Neuronal stem cell (in vitro differentiated cells): ENCODE data around the gene ATG14.

Experiments
- DNase-seq: peaks from one replicate; pipeline ENCODE4 v3.0.0-alpha.2; 2013; ENCODE audit warnings: low spot score
- H2AFZ ChIP-seq: one replicate; pipeline ENCODE4 v1.6.1; 2013; ENCODE audit warnings: mild to moderate bottlenecking, low read length, inconsistent platforms
- H2AK5ac ChIP-seq: 2 replicates; pipeline ENCODE4 v1.6.1; 2013; ENCODE audit warnings: low read depth, mild to moderate bottlenecking, inconsistent platforms, low read length, moderate library complexity, mixed read lengths
- H2BK120ac ChIP-seq: 2 replicates; pipeline ENCODE4 v1.6.1; 2013; ENCODE audit warnings: low read depth, mild to moderate bottlenecking, inconsistent platforms, low read length, moderate library complexity, mixed read lengths
- H2BK12ac ChIP-seq: one replicate; pipeline ENCODE4 v1.6.1; 2013; ENCODE audit warnings: low read length, inconsistent platforms
- H2BK15ac ChIP-seq: 2 replicates; pipeline ENCODE4 v1.6.1; 2013; ENCODE audit warnings: mild to moderate bottlenecking, low read length, inconsistent platforms, mixed read lengths
- H2BK5ac ChIP-seq: one replicate; pipeline ENCODE4 v1.6.1; 2013; ENCODE audit warnings: inconsistent platforms, mild to moderate bottlenecking, low read length, moderate library complexity
- H3K14ac ChIP-seq: one replicate; pipeline ENCODE4 v1.6.1; 2013; ENCODE audit warnings: low read length, inconsistent platforms
- H3K18ac ChIP-seq: 2 replicates; pipeline ENCODE4 v1.6.1; 2013; ENCODE audit warnings: low read length, inconsistent platforms
- H3K23ac ChIP-seq: 2 replicates; pipeline ENCODE4 v1.6.1; 2013; ENCODE audit warnings: low read depth, mild to moderate bottlenecking, mixed read lengths, low read length, inconsistent platforms; ENCODE audit not compliant: poor library complexity
- H3K27ac ChIP-seq: replicated peaks from 3 replicates; pipeline ENCODE4 v1.5.1; 2013; ENCODE audit warnings: low read length, inconsistent platforms
- H3K27me3 ChIP-seq, 3 experiments: 2 replicates each; pipeline ENCODE4 v1.6.1; 2013; ENCODE audit warnings: low read length in 3 of 3, mild to moderate bottlenecking in 2 of 3, inconsistent platforms in 1 of 3, low read depth in 1 of 3, mixed read lengths in 1 of 3, moderate library complexity in 1 of 3; ENCODE audit not compliant: control insufficient read depth in 3 of 3, insufficient read depth in 3 of 3
- H3K36me3 ChIP-seq, 2 donors: replicated peaks in 1 of 2; 2 replicates each; pipeline ENCODE4 v1.6.1; 2013; ENCODE audit warnings: low read length in 2 of 2; ENCODE audit not compliant: control insufficient read depth in 2 of 2, insufficient read depth in 2 of 2
- H3K4ac ChIP-seq: 2 replicates; pipeline ENCODE4 v1.6.1; 2013; ENCODE audit warnings: inconsistent platforms, mild to moderate bottlenecking, low read length, moderate library complexity
- H3K4me1 ChIP-seq, 2 donors: 1 replicate in 1 of 2; 2 replicates in 1 of 2; pipeline ENCODE4 v1.6.1; 2013; ENCODE audit warnings: low read length in 2 of 2, low read depth in 1 of 2; ENCODE audit not compliant: control insufficient read depth in 2 of 2, insufficient read depth in 1 of 2
- H3K4me2 ChIP-seq: one replicate; pipeline ENCODE4 v1.6.1; 2013; ENCODE audit warnings: mild to moderate bottlenecking, low read length, inconsistent platforms; ENCODE audit not compliant: insufficient read depth, poor library complexity, severe bottlenecking
- H3K4me3 ChIP-seq, 2 donors: 2 replicates each; pipeline ENCODE4 v1.5.1; 2013; ENCODE audit warnings: low read length in 2 of 2, mild to moderate bottlenecking in 2 of 2, inconsistent platforms in 1 of 2, moderate library complexity in 1 of 2
- H3K79me1 ChIP-seq: one replicate; pipeline ENCODE4 v1.6.1; 2013; ENCODE audit warnings: low read depth, mild to moderate bottlenecking, inconsistent platforms, low read length, moderate library complexity
- H3K9ac ChIP-seq: one replicate; pipeline ENCODE4 v1.6.1; 2013; ENCODE audit warnings: mild to moderate bottlenecking, low read depth, low read length, inconsistent platforms; ENCODE audit not compliant: poor library complexity
- H3K9me3 ChIP-seq, 2 donors: replicated peaks in 1 of 2; 2 replicates each; pipeline versions ENCODE3 to v1.6.1; 2013; ENCODE audit warnings: low read length in 2 of 2, mild to moderate bottlenecking in 2 of 2, inconsistent platforms in 1 of 2, low read depth in 1 of 2, mixed read lengths in 1 of 2, moderate library complexity in 1 of 2; ENCODE audit not compliant: control insufficient read depth in 2 of 2, insufficient read depth in 1 of 2
- H4K8ac ChIP-seq: one replicate; pipeline ENCODE4 v1.6.1; 2013; ENCODE audit warnings: low read depth, mild to moderate bottlenecking, inconsistent platforms, low read length, moderate library complexity
- H4K91ac ChIP-seq: one replicate; pipeline ENCODE4 v1.6.1; 2013; ENCODE audit warnings: low read length, low read depth, mild to moderate bottlenecking, inconsistent platforms; ENCODE audit not compliant: poor library complexity
- WGBS, 2 donors: extraction: QIAGEN DNeasy Blood & Tissue Kit; methylation state at CpG; one replicate each; pipeline ENCODE4 v1.1.7; 2013; ENCODE audit warnings: missing lambda C conversion rate in 2 of 2, mixed read lengths in 1 of 2; ENCODE audit not compliant: insufficient read length in 2 of 2, insufficient replicate concordance in 1 of 2; ENCODE audit errors: extremely low coverage in 2 of 2; 5-methylcytosine and 5-hydroxymethylcytosine counted together

The ATG14 gene

DNA sequence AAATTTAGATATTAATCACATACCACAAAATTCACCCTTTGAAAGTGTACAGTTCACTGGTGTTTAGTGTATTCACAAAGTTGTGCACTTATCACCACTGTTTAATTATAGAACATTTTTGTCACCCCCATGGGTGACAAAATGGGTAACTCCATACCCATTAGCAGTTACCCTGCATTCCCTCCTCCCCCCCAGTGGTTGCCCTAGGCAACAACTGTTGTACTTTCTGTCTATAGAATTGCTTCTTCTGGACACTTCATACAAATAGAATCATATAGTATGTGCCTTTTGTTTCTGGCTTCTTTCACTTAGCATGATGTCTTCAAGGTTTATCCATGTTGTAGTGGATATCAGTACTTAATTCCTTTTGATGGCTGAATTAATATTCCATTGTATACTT, 87.7 kb downstream of the ATG14 start:
- Histone ChIP-seq H3K9me3 (peaks cover 0 to 4% of the 10 kb centered on the region in 2 donors), H3K36me3 (peaks cover 0 to 2% of the 10 kb centered on the region in 2 donors), H2AFZ (no peak overlapping the region), H2BK15ac (no peak overlapping the region), H2AK5ac (no peak overlapping the region), H3K27me3 (no peaks in the 10 kb centered on the region), H4K91ac (no peak overlapping the region), H3K4ac (no peak overlapping the region), H3K4me1 (peaks cover 0 to 5% of the 10 kb centered on the region in 2 donors), H3K23ac (no peak overlapping the region), H2BK5ac (no peak overlapping the region), H2BK12ac (no peak overlapping the region), H4K8ac (no peak overlapping the region), H3K14ac (no peak overlapping the region), H3K18ac (no peak overlapping the region), H2BK120ac (no peak overlapping the region), H3K9ac (no peak overlapping the region), H3K79me1 (no peaks in the 10 kb centered on the region), H3K27ac (no peak overlapping the region), H3K4me3 (no peak overlapping the region), H3K4me2 (no peak overlapping the region)
- DNase-seq, result no peak

- H3K9ac ChIP-seq, result no peak overlapping the region
- H2BK15ac ChIP-seq, result no peak overlapping the region
- no peak overlapping the region for H3K4me2 ChIP-seq
- H2BK5ac ChIP-seq, result no peak overlapping the region
- H3K27me3 ChIP-seq, result no peaks in the 10 kb centered on the region
- no peak overlapping the region for H2BK12ac ChIP-seq
- no peak overlapping the region for H3K4me3 ChIP-seq
- H3K18ac ChIP-seq, result no peak overlapping the region
- H3K9me3 ChIP-seq, result peaks cover 0 to 13% of the 10 kb centered on the region in 2 donors
- no peak overlapping the region for H2BK120ac ChIP-seq
- no CpG with 5 or more reads among the region's 1 CpG for WGBS, 2 donors
- no peak overlapping the region for H2AFZ ChIP-seq
- no peak overlapping the region for H3K4ac ChIP-seq
- H3K27ac ChIP-seq, result no peak overlapping the region
- H3K36me3 ChIP-seq, result peaks cover 0 to 19% of the 10 kb centered on the region in 2 donors
- H3K14ac ChIP-seq, result no peak overlapping the region
- no peak for DNase-seq
- H4K8ac ChIP-seq, result no peak overlapping the region
- H4K91ac ChIP-seq, result no peak overlapping the region
- H2AK5ac ChIP-seq, result no peak overlapping the region
- H3K23ac ChIP-seq, result no peak overlapping the region
- H3K4me1 ChIP-seq, result no peaks in the 10 kb centered on the region
- no peaks in the 10 kb centered on the region for H3K79me1 ChIP-seq
Measured at GRCh38 chr14:55318694-55319093, 92.9 kb downstream of the ATG14 start.

GRCh38 chr14:55317542-55318306, 93.9 kb downstream of the ATG14 start:
- H4K91ac ChIP-seq, result no peak overlapping the region
- H3K9ac ChIP-seq, result no peak overlapping the region
- H3K4me1 ChIP-seq, result no peaks in the 10 kb centered on the region
- H3K9me3 ChIP-seq, result peaks cover 3 to 20% of the 10 kb centered on the region in 2 donors
- no peaks in the 10 kb centered on the region for H3K27me3 ChIP-seq
- WGBS, 2 donors, result no CpG with 5 or more reads among the region's 3 CpGs
- no peak overlapping the region for H2BK5ac ChIP-seq
- DNase-seq, result no peak
- no peak overlapping the region for H2BK12ac ChIP-seq
- H4K8ac ChIP-seq, result no peak overlapping the region
- H3K4ac ChIP-seq, result no peak overlapping the region
- H3K14ac ChIP-seq, result no peak overlapping the region
- H2AFZ ChIP-seq, result no peak overlapping the region
- no peak overlapping the region for H2BK120ac ChIP-seq
- no peak overlapping the region for H3K27ac ChIP-seq
- no peak overlapping the region for H3K4me2 ChIP-seq
- H3K79me1 ChIP-seq, result no peaks in the 10 kb centered on the region
- no peak overlapping the region for H2BK15ac ChIP-seq
- H2AK5ac ChIP-seq, result no peak overlapping the region
- no peak overlapping the region for H3K18ac ChIP-seq
- H3K4me3 ChIP-seq, result no peak overlapping the region
- H3K23ac ChIP-seq, result no peak overlapping the region
- peaks cover 0 to 19% of the 10 kb centered on the region in 2 donors for H3K36me3 ChIP-seq

DNA sequence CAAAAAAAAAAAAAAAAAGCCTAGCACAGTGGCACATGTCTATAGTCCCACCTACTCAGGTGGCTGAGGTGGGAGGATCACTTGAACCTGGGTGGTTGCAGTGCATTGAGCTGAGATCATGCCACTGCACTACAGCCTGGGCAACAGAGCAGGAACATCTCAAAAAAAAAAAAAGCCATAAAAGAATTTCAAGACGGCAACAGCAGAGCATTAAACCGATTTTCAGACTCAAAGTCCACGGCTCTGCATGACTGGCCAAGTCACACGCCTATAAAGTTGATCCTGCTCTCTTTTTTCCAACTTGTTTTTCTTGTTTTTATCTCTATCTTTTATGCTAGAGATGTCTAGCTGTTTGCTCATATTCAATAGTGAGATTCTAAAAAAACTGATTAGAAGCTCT, 95.1 kb downstream of the ATG14 start:
- DNase-seq, result no peak
- H2AK5ac ChIP-seq, result no peak overlapping the region
- H3K14ac ChIP-seq, result no peak overlapping the region
- H3K23ac ChIP-seq, result no peak overlapping the region
- WGBS, 2 donors, result no CpG with 5 or more reads among the region's 4 CpGs
- no peak overlapping the region for H3K18ac ChIP-seq
- H4K91ac ChIP-seq, result no peak overlapping the region
- no peaks in the 10 kb centered on the region for H3K27me3 ChIP-seq
- H3K36me3 ChIP-seq, result peaks cover 2 to 19% of the 10 kb centered on the region in 2 donors
- H3K4me3 ChIP-seq, result no peak overlapping the region
- no peak overlapping the region for H3K4ac ChIP-seq
- peaks cover 7 to 31% of the 10 kb centered on the region in 2 donors for H3K9me3 ChIP-seq
- no peak overlapping the region for H2BK15ac ChIP-seq
- H3K4me2 ChIP-seq, result no peak overlapping the region
- H3K27ac ChIP-seq, result no peak overlapping the region
- no peak overlapping the region for H2BK120ac ChIP-seq
- H3K9ac ChIP-seq, result no peak overlapping the region
- H3K79me1 ChIP-seq, result no peaks in the 10 kb centered on the region
- H3K4me1 ChIP-seq, result no peaks in the 10 kb centered on the region
- no peak overlapping the region for H2AFZ ChIP-seq
- H4K8ac ChIP-seq, result no peak overlapping the region
- H2BK12ac ChIP-seq, result no peak overlapping the region
- no peak overlapping the region for H2BK5ac ChIP-seq
